Panc1 (cell line): Measurements from ENCODE around the gene NKAIN2. TPM values are rescaled to one million over a fixed set of nuclear protein-coding genes. Genes with fewer than 3 reads are reported as not detected.

Experiments used
- ATAC-seq: fragments of 200-7000 bp; cut with Tn5 transposase; 2 replicates; pipeline ENCODE4 v1.9.1; 2020; ENCODE audit warnings: mild to moderate bottlenecking, moderate library complexity
- BruUV-seq: library from RNA; stranded (reverse); fragments of 400-500 nt; replicated peaks from 2 replicates; lab custom pipeline; 2021; lab: Mats Ljungman, UMichigan
- CTCF ChIA-PET: fragments of 300-600 bp; sonication (Branson Sonifier 250); formaldehyde crosslinking; loops from one replicate; lab custom pipeline; 2022; ENCODE audit warnings: antibody characterized with exemption; lab: Charles Lee
- POLR2A ChIA-PET: fragments of 300-600 bp; sonication (Branson Sonifier 250); formaldehyde crosslinking; loops from one replicate; lab custom pipeline; 2022; ENCODE audit warnings: antibody characterized with exemption; lab: Charles Lee
- DNase-seq: peaks from one replicate; pipeline ENCODE4 v3.0.0-alpha.2; 2010; ENCODE audit warnings: low read depth, low spot score
- H3K27ac ChIP-seq: 2 replicates; pipeline ENCODE4 v1.5.1; 2011; ENCODE audit warnings: mild to moderate bottlenecking, low read length, inconsistent platforms
- H3K27me3 ChIP-seq: fragments of 200-500 bp; sonication (Bioruptor generic); 2 replicates; pipeline ENCODE4 v1.6.0; 2014; ENCODE audit warnings: low read length, inconsistent platforms; ENCODE audit not compliant: control insufficient read depth, insufficient read depth
- H3K36me3 ChIP-seq: fragments of 200-500 bp; sonication (Bioruptor generic); 2 replicates; pipeline ENCODE4 v1.5.1; 2014; ENCODE audit warnings: inconsistent platforms, mild to moderate bottlenecking, low read length, moderate library complexity; ENCODE audit not compliant: control insufficient read depth, insufficient read depth
- H3K4me1 ChIP-seq: 2 replicates; pipeline ENCODE4 v1.5.1; 2011; ENCODE audit warnings: inconsistent platforms, mild to moderate bottlenecking, low read length, moderate library complexity; ENCODE audit not compliant: control insufficient read depth, insufficient read depth
- H3K4me3 ChIP-seq, 2 experiments: 2 replicates each; pipeline ENCODE4 v1.5.1; 2011 to 2012; ENCODE audit warnings: low read depth in 2 of 2, low read length in 2 of 2, mild to moderate bottlenecking in 2 of 2, inconsistent platforms in 1 of 2, moderate library complexity in 1 of 2
- H3K9me3 ChIP-seq: fragments of 200-500 bp; sonication (Bioruptor generic); 2 replicates; pipeline ENCODE4 v1.5.1; 2014; ENCODE audit warnings: low read depth, mild to moderate bottlenecking, inconsistent platforms, low read length, moderate library complexity; ENCODE audit not compliant: control insufficient read depth, insufficient read depth
- CTCF ChIP-seq: fragments of 450-650 bp; IDR thresholded peaks from 2 replicates; pipeline ENCODE4 v1.5.1; 2017; ENCODE audit warnings: mild to moderate bottlenecking
- POLR2AphosphoS5 ChIP-seq: IDR thresholded peaks from 2 replicates; pipeline ENCODE4 v1.6.1; 2012; ENCODE audit warnings: mild to moderate bottlenecking, low read depth, low read length, moderate library complexity
- REST ChIP-seq, 2 experiments: IDR thresholded peaks; 2 replicates each; pipeline ENCODE4 v1.6.1; 2011 to 2012; ENCODE audit warnings: low read depth in 2 of 2, control low read depth in 1 of 2, low read length in 1 of 2, mild to moderate bottlenecking in 1 of 2, moderate library complexity in 1 of 2; ENCODE audit not compliant: insufficient read depth in 1 of 2
- SIN3A ChIP-seq: IDR thresholded peaks from 2 replicates; pipeline ENCODE4 v1.6.1; 2012; ENCODE audit warnings: low read depth, mild to moderate bottlenecking, low read length, moderate library complexity, borderline replicate concordance; ENCODE audit not compliant: insufficient read depth
- TCF7L2 ChIP-seq: IDR thresholded peaks from 2 replicates; pipeline ENCODE4 v1.6.1; 2011; ENCODE audit warnings: mild to moderate bottlenecking, low read depth, low read length, inconsistent platforms
- in situ Hi-C: cut with HindIII; loops from 2 replicates; pipeline ENCODE4 v1.10.0; 2016; ENCODE audit warnings: low sequenced_read_pairs, low pct_unique_long_range_greater_than_20kb
- intact Hi-C: fragments of 100-400 bp; cut with micrococcal nuclease; formaldehyde crosslinking; loops from one replicate; pipeline ENCODE4 v1.10.0; 2022; ENCODE audit not compliant: unreplicated experiment
- total RNA-seq: library from RNA; stranded (reverse); gene quantifications from one replicate; pipeline ENCODE4 v1.2.1, GENCODE V29; 2021; ENCODE audit not compliant: unreplicated experiment

NKAIN2 gene
- total RNA-seq, 1 experiment from 2014 or later: 2.6 TPM

GRCh38 chr6:123804014-123804786 is 535 bp downstream of the NKAIN2 start:
- POLR2A ChIA-PET: no interaction called here
- DNase-seq (no peak), ATAC-seq (peak; percentile 82)
- TF ChIP-seq REST (IDR thresholded peaks at IDR 0.05; ENCODE audit: insufficient read depth in 1 of 2, low read depth in 2 of 2, low read length in 1 of 2): no peak
- peak; percentile 77 for TF ChIP-seq TCF7L2
- 0 out of 2 replicates have a peak, but pooled peaks have one; percentile 31 for TF ChIP-seq SIN3A
- TF ChIP-seq CTCF: no peak
- TF ChIP-seq POLR2AphosphoS5: peak; percentile 55; the same call in 1 of the 2 replicates
- H3K36me3 ChIP-seq: no peaks in the 10 kb centered on the region
- no peaks in the 10 kb centered on the region for H3K27me3 ChIP-seq
- peak overlapping the region; percentile 67 to 70 for H3K4me3 ChIP-seq
- BruUV-seq: no TSS peak
- CTCF ChIA-PET: interaction anchor here (0.5 kb wide), 1 partner anchor 644 kb away, joined by 3 read pairs; no protein-coding TSS in a partner anchor
- H3K27ac ChIP-seq: peak overlapping the region; percentile 70
- no peaks in the 10 kb centered on the region for H3K9me3 ChIP-seq
- in situ Hi-C loops: no loop called here
- intact Hi-C loops: loop anchor here (10.0 kb wide), 1 partner anchor 1051 kb away; no protein-coding TSS in a partner anchor
- H3K4me1 ChIP-seq: peaks cover 36% of the 10 kb centered on the region

GRCh38 chr6:123804787-123805540 is 1.3 kb downstream of the NKAIN2 start:
- intact Hi-C loops (loop anchor here (10.0 kb wide), 1 partner anchor 1050 kb away; no protein-coding TSS in a partner anchor), in situ Hi-C loops (no loop called here)
- BruUV-seq: no TSS peak
- Histone ChIP-seq H3K27ac (peak overlapping the region; percentile 70), H3K9me3 (no peaks in the 10 kb centered on the region), H3K27me3 (no peaks in the 10 kb centered on the region), H3K4me3 (peak overlapping the region; percentile 0 to 67; a peak in 2 of 4 replicates), H3K36me3 (no peaks in the 10 kb centered on the region), H3K4me1 (peaks cover 36% of the 10 kb centered on the region)
- ChIA-PET CTCF (no interaction called here), POLR2A (no interaction called here)
- DNase-seq: no peak
- no peak for ATAC-seq
- TF ChIP-seq REST (IDR thresholded peaks at IDR 0.05; ENCODE audit: insufficient read depth in 1 of 2, low read depth in 2 of 2, low read length in 1 of 2): no peak
- TF ChIP-seq POLR2AphosphoS5: no peak
- no peak for TF ChIP-seq SIN3A
- TF ChIP-seq CTCF: no peak
- no peak for TF ChIP-seq TCF7L2
